ENCODE measurements around the gene HHAT.

HHAT gene

DNA sequence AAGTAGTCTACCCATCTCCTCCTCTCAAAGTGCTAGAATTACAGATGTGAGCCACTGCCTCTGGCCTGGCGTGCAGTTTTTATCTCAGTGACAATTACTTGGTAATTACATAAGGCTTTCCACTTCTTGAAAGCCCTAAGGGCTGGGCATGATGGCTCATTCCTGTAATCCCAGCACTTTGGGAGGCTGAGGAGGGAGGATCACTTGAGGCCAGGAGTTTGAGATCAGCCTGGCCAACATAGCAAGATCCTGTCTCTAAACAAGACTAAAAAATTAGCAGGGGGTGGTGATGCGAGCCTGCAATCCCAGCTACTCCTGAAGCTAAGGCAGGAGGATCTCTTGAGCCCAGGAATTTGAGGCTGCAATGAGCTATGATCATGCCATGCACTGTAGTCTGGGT lies 7.7 kb downstream of the HHAT start:
- no peak overlapping the region for H3K4me3 ChIP-seq (ENCODE audit: low read depth, low read length)
- TF ChIP-seq CTCF (IDR thresholded peaks at IDR 0.05; ENCODE audit: insufficient read depth, low read depth, low read length, missing control alignments), result no peak
- DNase-seq (ENCODE audit: low read depth), result no peak

- H3K4me3 ChIP-seq (ENCODE audit: low read depth, low read length), result no peak overlapping the region
- TF ChIP-seq CTCF (IDR thresholded peaks at IDR 0.05; ENCODE audit: insufficient read depth, low read depth, low read length, missing control alignments), result no peak
- DNase-seq (ENCODE audit: low read depth), result no peak
These were observed 10.8 kb downstream of the HHAT start for GRCh38 chr1:210339500-210339899.

DNA sequence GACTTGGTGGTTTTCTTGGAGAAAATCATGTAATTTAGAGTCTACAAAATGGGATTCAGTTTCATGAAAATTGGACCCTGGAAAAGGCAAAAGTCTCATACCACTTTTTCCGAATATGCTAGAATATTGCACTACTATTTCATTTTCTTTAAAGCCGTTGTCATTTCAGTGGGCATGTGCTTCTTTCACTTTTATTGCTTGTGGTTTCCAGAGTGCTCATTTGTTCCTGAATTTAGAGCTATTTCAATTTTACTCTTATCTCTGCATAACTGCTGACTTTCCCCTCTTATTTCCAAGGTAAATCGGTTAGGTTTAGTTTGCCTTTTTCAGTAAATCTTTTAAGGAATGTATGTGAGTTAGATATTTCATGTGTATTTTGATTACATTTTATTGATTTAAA lies 11.6 kb downstream of the HHAT start:
- no peak for TF ChIP-seq CTCF (IDR thresholded peaks at IDR 0.05; ENCODE audit: insufficient read depth, low read depth, low read length, missing control alignments)
- DNase-seq (ENCODE audit: low read depth), result no peak
- H3K4me3 ChIP-seq (ENCODE audit: low read depth, low read length), result no peak overlapping the region

DNA sequence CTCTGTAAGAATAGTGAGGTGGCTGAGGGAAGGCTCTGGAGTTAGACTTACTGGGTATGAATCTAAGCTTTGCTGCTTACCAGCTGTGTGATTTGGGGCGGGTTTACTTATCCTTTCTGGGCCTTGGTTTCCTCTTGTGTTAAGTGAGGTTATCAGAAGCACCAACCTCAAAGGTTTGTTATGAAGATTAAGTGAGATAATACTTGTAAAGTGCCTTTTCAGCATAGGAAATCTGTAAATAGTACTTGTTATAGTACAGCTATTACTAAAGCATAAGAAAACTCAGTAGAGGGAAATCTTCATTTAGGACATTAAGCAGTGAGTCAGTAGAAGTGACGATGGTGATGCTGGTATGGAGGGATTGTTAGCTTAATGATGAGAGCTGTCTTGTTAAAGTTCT lies 12.1 kb downstream of the HHAT start:
- no peak for DNase-seq (ENCODE audit: low read depth)
- H3K4me3 ChIP-seq (ENCODE audit: low read depth, low read length), result no peak overlapping the region
- TF ChIP-seq CTCF (IDR thresholded peaks at IDR 0.05; ENCODE audit: insufficient read depth, low read depth, low read length, missing control alignments), result no peak

- TF ChIP-seq CTCF (IDR thresholded peaks at IDR 0.05; ENCODE audit: insufficient read depth, low read depth, low read length, missing control alignments), result no peak
- peak; percentile 68 for DNase-seq (ENCODE audit: low read depth)
- peak overlapping the region; percentile 43 for H3K4me3 ChIP-seq (ENCODE audit: low read depth, low read length)
These were observed 14.5 kb downstream of the HHAT start for GRCh38 chr1:210342986-210343780.

DNA sequence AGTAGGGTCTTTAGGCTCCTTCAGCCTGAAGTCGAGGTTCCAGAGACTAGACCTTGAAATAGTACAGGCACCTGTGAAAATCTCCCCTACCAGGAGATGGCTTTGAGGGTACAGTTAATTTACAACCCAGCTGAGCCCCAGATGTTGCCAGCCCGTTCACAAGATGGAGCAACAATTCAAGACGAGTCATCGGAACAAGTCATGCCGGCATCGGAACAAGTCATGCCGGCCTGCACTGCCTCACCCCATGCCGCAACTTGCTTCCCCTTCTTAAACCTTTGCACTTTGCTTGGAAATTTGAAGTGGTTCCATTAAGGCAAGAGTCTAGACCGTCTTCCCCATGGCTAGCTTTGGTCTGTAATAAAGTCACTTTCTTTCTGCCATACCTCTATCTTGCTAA lies 16.0 kb downstream of the HHAT start:
- no peak for TF ChIP-seq CTCF (IDR thresholded peaks at IDR 0.05; ENCODE audit: insufficient read depth, low read depth, low read length, missing control alignments)
- no peak for DNase-seq (ENCODE audit: low read depth)

GRCh38 chr1:210347112-210347511 lies 18.4 kb downstream of the HHAT start:
- TF ChIP-seq CTCF (IDR thresholded peaks at IDR 0.05; ENCODE audit: insufficient read depth, low read depth, low read length, missing control alignments), result no peak
- peak; percentile 43 for DNase-seq (ENCODE audit: low read depth)
- no peak overlapping the region for H3K4me3 ChIP-seq (ENCODE audit: low read depth, low read length)

More for the DNA sequence above, 16.0 kb downstream of the HHAT start:
- no peak overlapping the region for H3K4me3 ChIP-seq (ENCODE audit: low read depth, low read length)

Measured in GM12865 (cell line).